GM18909 (cell line): Measurements from ENCODE around the gene RIC3.

Experiments
- ATAC-seq: cut with Tn5 transposase; IDR thresholded peaks from one replicate; pipeline ENCODE4 v1.9.1; 2021; ENCODE audit warnings: mild to moderate bottlenecking; ENCODE audit not compliant: unreplicated experiment, poor library complexity

Gene RIC3

GRCh38 chr11:8106679-8107078 is 62.1 kb downstream of the RIC3 start:
- ATAC-seq: no peak

- ATAC-seq: no peak
These were observed 63.2 kb downstream of the RIC3 start for GRCh38 chr11:8105666-8106065.

- no peak for ATAC-seq
These were observed 63.7 kb downstream of the RIC3 start for GRCh38 chr11:8105133-8105532.

GRCh38 chr11:8103909-8104308 is 64.9 kb downstream of the RIC3 start:
- ATAC-seq: no peak

GRCh38 chr11:8102965-8103364 is 65.9 kb downstream of the RIC3 start:
- ATAC-seq: no peak

GRCh38 chr11:8102296-8102915 is 66.4 kb downstream of the RIC3 start:
- ATAC-seq: no peak

- no peak for ATAC-seq
These were observed 67.4 kb downstream of the RIC3 start for GRCh38 chr11:8101421-8101820.

- ATAC-seq: no peak
These were observed 68.2 kb downstream of the RIC3 start for GRCh38 chr11:8100605-8101004.

GRCh38 chr11:8100158-8100557 is 68.7 kb downstream of the RIC3 start:
- ATAC-seq: no peak

- peak; percentile 70 for ATAC-seq
These were observed 69.4 kb downstream of the RIC3 start for GRCh38 chr11:8099291-8099899.

GRCh38 chr11:8098879-8099278 is 69.9 kb downstream of the RIC3 start:
- no peak for ATAC-seq

- no peak for ATAC-seq
These were observed 70.5 kb downstream of the RIC3 start for GRCh38 chr11:8098361-8098760.

GRCh38 chr11:8097926-8098325 is 70.9 kb downstream of the RIC3 start:
- ATAC-seq: no peak

- ATAC-seq: no peak
These were observed 71.4 kb downstream of the RIC3 start for GRCh38 chr11:8097468-8097867.

- no peak for ATAC-seq
These were observed 71.8 kb downstream of the RIC3 start for GRCh38 chr11:8097062-8097461.

GRCh38 chr11:8096575-8096974 is 72.2 kb downstream of the RIC3 start:
- no peak for ATAC-seq

GRCh38 chr11:8095806-8096522 is 72.9 kb downstream of the RIC3 start:
- ATAC-seq: no peak

GRCh38 chr11:8095371-8095770 is 73.5 kb downstream of the RIC3 start:
- ATAC-seq: no peak

GRCh38 chr11:8094656-8095055 is 74.2 kb downstream of the RIC3 start:
- no peak for ATAC-seq

GRCh38 chr11:8093931-8094575 is 74.8 kb downstream of the RIC3 start:
- no peak for ATAC-seq
